Adrenal gland (tissue), 12 donors: ENCODE measurements around the gene COX4I1. TPM values are rescaled to one million over a fixed set of nuclear protein-coding genes. Genes with fewer than 3 reads are reported as not detected.

Source experiments
- DNase-seq, 7 donors: peaks; one replicate each; pipeline ENCODE4 v3.0.0-alpha.2; 2019 to 2020
- H3K27ac ChIP-seq, 5 donors: fragments of 200-600 bp; sonication (generic) in 4 of 5; 1 replicate in 3 of 5; 2 replicates in 2 of 5; pipeline versions ENCODE4 v1.5.1 to v1.8.0; 2016 to 2020; ENCODE audit warnings: mild to moderate bottlenecking in 1 of 5
- H3K27me3 ChIP-seq: fragments of 200-600 bp; 2 replicates; pipeline ENCODE4 v1.8.0; 2021
- H3K36me3 ChIP-seq, 2 donors: fragments of 200-600 bp; replicated peaks in 1 of 2; 1 replicate in 1 of 2; 2 replicates in 1 of 2; pipeline versions ENCODE4 v1.5.1 to v1.8.0; 2018 to 2022
- H3K4me1 ChIP-seq, 2 donors: fragments of 200-600 bp; replicated peaks in 1 of 2; 1 replicate in 1 of 2; 2 replicates in 1 of 2; pipeline versions ENCODE4 v1.5.1 to v1.8.0; 2018 to 2021
- H3K4me3 ChIP-seq, 4 donors: fragments of 200-600 bp; sonication (generic) in 3 of 4; one replicate each; pipeline ENCODE4 v1.5.1; 2016 to 2018
- H3K9me3 ChIP-seq, 3 donors: fragments of 200-600 bp; sonication (generic) in 1 of 3; replicated peaks in 1 of 3; 1 replicate in 2 of 3; 2 replicates in 1 of 3; pipeline versions ENCODE4 v1.5.1 to v1.8.0; 2016 to 2021
- CTCF ChIP-seq, 6 experiments: fragments of 450-650 bp in 4 of 6; fragments of 200-600 bp in 2 of 6; sonication (generic) in 1 of 6; IDR thresholded peaks; 1 replicate in 5 of 6; 2 replicates in 1 of 6; pipeline versions ENCODE4 v1.5.1 to v1.8.0; 2016 to 2021; ENCODE audit warnings: antibody characterized with exemption in 6 of 6, mild to moderate bottlenecking in 2 of 6, moderate library complexity in 1 of 6
- POLR2A ChIP-seq, 2 donors: fragments of 450-650 bp; IDR thresholded peaks; one replicate each; pipeline ENCODE4 v1.6.1; 2017; ENCODE audit warnings: antibody characterized with exemption in 2 of 2, mild to moderate bottlenecking in 2 of 2, moderate library complexity in 1 of 2
- WGBS, 4 donors: extraction: QIAGEN DNeasy Blood & Tissue Kit in 2 of 4; methylation state at CpG; one replicate each; pipeline versions ENCODE4 v1.1.5 to v1.1.7; 2013 to 2017; 5-methylcytosine and 5-hydroxymethylcytosine counted together
- intact Hi-C, 2 donors: fragments of 100-400 bp; cut with DNase I; formaldehyde crosslinking; loops; one replicate each; pipeline versions ENCODE4 v1.14.1 to v1.15.0; 2022 to 2023
- polyA plus RNA-seq, 3 donors: library from polyadenylated mRNA; stranded (reverse); fragments of 200-250 nt in 2 of 3; fragments of 350-450 nt in 1 of 3; fragmentation: Illumina TruSeq in 1 of 3; extraction: RNeasy Lipid Tissue Mini Kit (QIAGEN cat#74804) in 1 of 3; gene quantifications; one replicate each; pipeline ENCODE4 v1.2.3, GENCODE V29; 2013 to 2014
- total RNA-seq, 9 donors: library from RNA; depleted of rRNA in 4 of 9; stranded (reverse); fragments of >200 nt in 4 of 9; fragments of 120-200 nt in 1 of 9; fragmentation: NEBNext Ultra II Directional in 1 of 9; extraction: Animal tissue kit (Norgen Biotek cat#: 25700) in 1 of 9; gene quantifications; one replicate each; pipeline versions ENCODE4 v1.1.0 to v1.2.4, GENCODE V29; 2013 to 2023
- donor health status: healthy with polysubstance abuse.
- donor health status: Bipolar disorder and iron deficiency.
- donor health status: DM: yes; HTN: yes; CAD: no.
- donor health status: DM: no; HTN: no; CAD: no.
- donor health status: DM: no; HTN: no; CAD: no.
- donor health status: DM: yes; HTN: yes; CAD: no.

The COX4I1 gene
- total and polyA plus RNA-seq, 12 donors: 466 to 1,628 (median 536) TPM

- no peak overlapping the region for H3K4me3 ChIP-seq
- no peaks in the 10 kb centered on the region for H3K36me3 ChIP-seq
- H3K9me3 ChIP-seq: no peaks in the 10 kb centered on the region
- TF ChIP-seq CTCF (IDR thresholded peaks at IDR 0.05) (no peak), POLR2A (IDR thresholded peaks at IDR 0.05) (no peak)
- DNase-seq: no peak
- intact Hi-C loops: no loop called here
- 12 to 22% (median 18%) methylated on average over 15 of the region's 15 CpGs for WGBS, 4 donors
- H3K27me3 ChIP-seq: peaks cover 9% of the 10 kb centered on the region
- no peak overlapping the region for H3K27ac ChIP-seq
- H3K4me1 ChIP-seq: no peaks in the 10 kb centered on the region
Measured at GRCh38 chr16:85844786-85845185, 45.3 kb downstream of the COX4I1 start.

GRCh38 chr16:85845266-85845665 lies 45.8 kb downstream of the COX4I1 start:
- intact Hi-C loops: no loop called here

GRCh38 chr16:85846461-85846860 lies 47.0 kb downstream of the COX4I1 start:
- peak in 1 of 7 donors; percentile 11 for DNase-seq
- 71 to 84% (median 82%) methylated on average over 7 to 9 of the region's 9 CpGs for WGBS, 4 donors

More at GRCh38 chr16:85845266-85845665, 45.8 kb downstream of the COX4I1 start:
- Histone ChIP-seq H3K4me3 (no peak overlapping the region), H3K9me3 (no peaks in the 10 kb centered on the region), H3K27ac (no peak overlapping the region), H3K36me3 (no peaks in the 10 kb centered on the region), H3K27me3 (peaks cover 7% of the 10 kb centered on the region), H3K4me1 (no peaks in the 10 kb centered on the region)
- 76 to 82% (median 79%) methylated on average over 20 of the region's 20 CpGs for WGBS, 4 donors
- TF ChIP-seq CTCF (IDR thresholded peaks at IDR 0.05) (no peak), POLR2A (IDR thresholded peaks at IDR 0.05) (no peak)
- no peak for DNase-seq

DNA sequence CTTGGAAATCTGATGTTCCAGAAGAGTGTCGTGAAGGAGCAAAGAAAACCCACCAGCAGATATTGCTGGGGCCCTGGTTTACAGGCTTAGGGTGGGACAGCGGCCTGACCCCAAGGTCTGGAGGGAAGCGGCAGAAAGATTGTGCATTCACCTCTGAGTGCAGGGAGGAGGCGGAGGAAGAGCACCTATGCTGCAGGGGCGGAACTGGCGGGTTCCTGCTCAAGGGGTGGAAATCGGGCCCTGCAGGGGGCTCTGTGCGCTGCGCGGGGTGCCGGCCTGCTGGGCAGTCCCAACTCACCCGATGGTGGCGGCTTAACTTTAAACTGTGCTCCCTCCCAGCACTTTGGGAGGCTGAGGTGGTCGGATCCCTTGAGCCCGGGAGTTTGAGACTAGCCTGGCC lies 47.5 kb downstream of the COX4I1 start:
- H3K36me3 ChIP-seq: no peaks in the 10 kb centered on the region
- TF ChIP-seq POLR2A (IDR thresholded peaks at IDR 0.05) (no peak), CTCF (IDR thresholded peaks at IDR 0.05) (no peak)
- H3K4me1 ChIP-seq: no peaks in the 10 kb centered on the region
- 65 to 85% (median 77%) methylated on average over 11 to 15 of the region's 15 CpGs for WGBS, 4 donors
- no peak overlapping the region for H3K27ac ChIP-seq
- H3K4me3 ChIP-seq: no peak overlapping the region
- intact Hi-C loops: no loop called here
- peak in 1 of 7 donors; percentile 24 for DNase-seq
- H3K9me3 ChIP-seq: no peaks in the 10 kb centered on the region
- peaks cover 7% of the 10 kb centered on the region for H3K27me3 ChIP-seq

More at GRCh38 chr16:85846461-85846860, 47.0 kb downstream of the COX4I1 start:
- intact Hi-C loops: no loop called here
- H3K36me3 ChIP-seq: no peaks in the 10 kb centered on the region
- H3K4me1 ChIP-seq: no peaks in the 10 kb centered on the region
- peaks cover 7% of the 10 kb centered on the region for H3K27me3 ChIP-seq
- H3K9me3 ChIP-seq: no peaks in the 10 kb centered on the region
- H3K27ac ChIP-seq: no peak overlapping the region
- no peak overlapping the region for H3K4me3 ChIP-seq
- TF ChIP-seq POLR2A (IDR thresholded peaks at IDR 0.05) (no peak), CTCF (IDR thresholded peaks at IDR 0.05) (no peak)
